Cardiac muscle cell (in vitro differentiated cells and primary cell): ENCODE measurements around the gene METRN. TPM values are rescaled to one million over a fixed set of nuclear protein-coding genes. Genes with fewer than 3 reads are reported as not detected.
A peak's percentile ranks its signal among the peaks of the same experiment; 100 is the strongest.
"Not testable (repeated sequence)": the region's sequence is repeated elsewhere in the genome, so short reads cannot be mapped to it uniquely, and the experiment has no call there.

Source experiments
- DNase-seq, 2 donors: peaks; one replicate each; pipeline versions ENCODE4 v3.0.0 to v3.0.0-alpha.2; 2010 to 2017; ENCODE audit warnings: low read depth in 1 of 2, low spot score in 1 of 2
- H3K27ac ChIP-seq: fragments of 200-600 bp; sonication (generic); 2 replicates; pipeline ENCODE4 v1.5.1; 2016
- H3K27me3 ChIP-seq: fragments of 200-600 bp; sonication (generic); 2 replicates; pipeline ENCODE4 v1.6.0; 2016; ENCODE audit warnings: control low read depth
- H3K36me3 ChIP-seq: fragments of 200-600 bp; sonication (generic); 2 replicates; pipeline ENCODE4 v1.5.1; 2016; ENCODE audit warnings: control low read depth
- H3K4me1 ChIP-seq: fragments of 200-600 bp; sonication (generic); 2 replicates; pipeline ENCODE4 v1.8.1; 2017; ENCODE audit warnings: low read depth, mild to moderate bottlenecking, mixed run types
- H3K4me3 ChIP-seq: fragments of 200-600 bp; sonication (generic); 2 replicates; pipeline ENCODE4 v1.5.1; 2016; ENCODE audit warnings: mild to moderate bottlenecking
- H3K9me3 ChIP-seq: fragments of 200-600 bp; sonication (generic); 2 replicates; pipeline ENCODE4 v1.5.1; 2017; ENCODE audit warnings: low read depth, mild to moderate bottlenecking, control low read depth
- CTCF ChIP-seq: IDR thresholded peaks from 2 replicates; pipeline ENCODE4 v1.5.1; 2012; ENCODE audit warnings: low read depth, mild to moderate bottlenecking, low read length
- polyA plus RNA-seq: library from polyadenylated mRNA; unstranded; fragments of >200 nt; fragmentation: Nextera tagmentation; extraction: Ambion mirVana; gene quantifications from 2 replicates; pipeline ENCODE4 v1.2.1, GENCODE V29; 2016
- total RNA-seq: library from RNA; depleted of rRNA; stranded (reverse); fragments of >200 nt; gene quantifications from 2 replicates; pipeline ENCODE4 v1.2.3, GENCODE V29; 2016

Gene METRN
- total and polyA plus RNA-seq, 2 experiments from 2014 or later = 93.9 to 299 TPM

- peaks cover 16% of the 10 kb centered on the region for H3K27me3 ChIP-seq
- H3K9me3 ChIP-seq, H3K27ac ChIP-seq, H3K36me3 ChIP-seq, H3K4me3 ChIP-seq: not testable (repeated sequence)
- peak; percentile 49 for TF ChIP-seq CTCF
- H3K4me1 ChIP-seq = peaks cover 20% of the 10 kb centered on the region
- peak; percentile 49 to 90 for DNase-seq
These were observed 2.1 kb upstream of the METRN start for GRCh38 chr16:712740-713250.

- Histone ChIP-seq H3K36me3 (no peaks in the 10 kb centered on the region), H3K9me3 (no peaks in the 10 kb centered on the region), H3K4me1 (peaks cover 21% of the 10 kb centered on the region), H3K27me3 (peaks cover 3% of the 10 kb centered on the region), H3K4me3 (no peak overlapping the region), H3K27ac (no peak overlapping the region)
- no peak for TF ChIP-seq CTCF
- DNase-seq = no peak
These were observed 839 bp upstream of the METRN start for GRCh38 chr16:714079-714478.

GRCh38 chr16:715477-716199 lies 720 bp downstream of the METRN start:
- TF ChIP-seq CTCF = peak; percentile 5
- Histone ChIP-seq H3K27ac (no peak overlapping the region), H3K4me3 (peak overlapping the region; percentile 62), H3K4me1 (peaks cover 22% of the 10 kb centered on the region), H3K27me3 (no peaks in the 10 kb centered on the region), H3K36me3 (no peaks in the 10 kb centered on the region), H3K9me3 (no peaks in the 10 kb centered on the region)
- DNase-seq = peak in 1 of 2 donors; percentile 79

- no peaks in the 10 kb centered on the region for H3K27me3 ChIP-seq
- H3K4me3 ChIP-seq = peak overlapping the region; percentile 62
- no peaks in the 10 kb centered on the region for H3K9me3 ChIP-seq
- TF ChIP-seq CTCF = no peak
- H3K27ac ChIP-seq = no peak overlapping the region
- H3K36me3 ChIP-seq = no peaks in the 10 kb centered on the region
- DNase-seq = peak; percentile 80 to 82
- H3K4me1 ChIP-seq = peaks cover 19% of the 10 kb centered on the region
These were observed 1.3 kb downstream of the METRN start for GRCh38 chr16:716200-716568.

GRCh38 chr16:716768-717325 lies 1.9 kb downstream of the METRN start:
- Histone ChIP-seq H3K36me3 (no peaks in the 10 kb centered on the region), H3K4me1 (peaks cover 23% of the 10 kb centered on the region), H3K4me3 (no peak overlapping the region), H3K27me3 (no peaks in the 10 kb centered on the region), H3K27ac (no peak overlapping the region), H3K9me3 (no peaks in the 10 kb centered on the region)
- DNase-seq = no peak
- TF ChIP-seq CTCF = no peak
